HG02571 (cell line): ENCODE measurements around the gene EHBP1.

Experiments used
- ATAC-seq: cut with Tn5 transposase; IDR thresholded peaks from one replicate; pipeline ENCODE4 v1.9.1; 2021; ENCODE audit warnings: mild to moderate bottlenecking, moderate library complexity; ENCODE audit not compliant: unreplicated experiment

Gene EHBP1

DNA sequence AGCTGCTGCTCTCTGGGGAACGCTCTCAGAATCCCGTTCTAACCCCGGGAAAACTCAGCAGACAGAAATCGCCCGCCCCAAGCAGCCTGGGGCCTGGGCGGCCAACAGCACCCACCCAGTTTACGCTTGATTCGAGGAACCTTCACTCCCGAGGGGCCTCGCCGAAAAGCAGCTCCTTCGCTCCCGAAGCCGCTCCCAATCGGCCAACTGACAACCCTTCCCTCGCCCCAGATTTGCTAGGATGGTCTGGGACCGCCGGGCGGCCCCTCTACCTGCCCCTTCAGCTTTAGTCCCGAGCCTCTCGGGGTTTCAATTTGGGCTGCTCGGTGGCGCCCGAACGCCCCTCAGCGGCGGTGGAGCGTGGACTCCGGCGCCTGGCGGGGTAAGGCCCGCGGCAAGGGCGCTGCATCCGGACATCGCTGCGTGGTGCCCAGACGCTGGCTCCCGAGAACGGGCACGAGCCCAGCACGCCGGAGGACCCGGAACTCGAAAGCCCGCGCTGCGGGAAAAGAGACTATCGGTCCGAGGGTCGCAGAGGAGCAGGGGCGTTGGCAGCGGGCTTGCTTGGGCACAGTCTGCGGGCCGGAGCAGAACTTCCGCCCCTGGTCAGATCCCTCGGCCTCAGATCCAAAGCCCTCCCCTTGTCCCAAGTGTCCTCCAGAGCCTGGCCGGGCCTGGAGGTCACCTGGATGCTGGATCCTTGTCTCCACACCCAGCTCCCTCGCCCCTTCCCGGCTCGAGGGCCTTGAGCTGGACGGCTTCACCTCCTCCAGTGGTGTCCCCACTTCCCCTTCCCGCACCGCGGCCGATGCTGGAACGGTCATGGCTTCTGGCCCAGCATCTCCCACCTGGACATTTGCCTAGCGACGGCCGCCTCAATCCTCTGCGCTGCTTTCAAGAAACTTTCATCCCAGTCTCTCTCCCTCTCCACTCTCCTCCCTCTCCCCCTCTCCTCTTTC is 342.1 kb downstream of the EHBP1 start:
- ATAC-seq = no peak

GRCh38 chr2:63048367-63049171 is 343.1 kb downstream of the EHBP1 start:
- ATAC-seq = no peak

- no peak for ATAC-seq
Observed at GRCh38 chr2:63049211-63049969, 343.9 kb downstream of the EHBP1 start.

DNA sequence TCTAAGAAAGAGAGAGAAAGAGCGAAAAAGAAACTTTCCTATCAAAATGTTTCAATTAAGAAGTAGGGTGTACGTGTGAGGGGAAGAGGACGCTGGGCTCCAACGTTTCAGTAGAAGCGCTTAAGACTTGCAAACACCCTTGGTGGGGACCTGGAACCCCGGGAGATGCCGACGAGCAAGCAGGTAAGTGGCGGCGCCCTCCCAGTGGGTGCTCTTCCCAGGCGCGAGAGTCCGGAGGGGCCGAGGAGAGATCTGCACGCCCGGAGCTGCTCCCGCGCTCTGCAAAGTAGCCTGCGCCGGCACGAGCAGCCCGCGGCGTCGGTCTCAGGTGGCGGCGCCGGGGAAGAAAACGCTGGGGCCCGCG is 344.4 kb downstream of the EHBP1 start:
- ATAC-seq = peak; percentile 25

DNA sequence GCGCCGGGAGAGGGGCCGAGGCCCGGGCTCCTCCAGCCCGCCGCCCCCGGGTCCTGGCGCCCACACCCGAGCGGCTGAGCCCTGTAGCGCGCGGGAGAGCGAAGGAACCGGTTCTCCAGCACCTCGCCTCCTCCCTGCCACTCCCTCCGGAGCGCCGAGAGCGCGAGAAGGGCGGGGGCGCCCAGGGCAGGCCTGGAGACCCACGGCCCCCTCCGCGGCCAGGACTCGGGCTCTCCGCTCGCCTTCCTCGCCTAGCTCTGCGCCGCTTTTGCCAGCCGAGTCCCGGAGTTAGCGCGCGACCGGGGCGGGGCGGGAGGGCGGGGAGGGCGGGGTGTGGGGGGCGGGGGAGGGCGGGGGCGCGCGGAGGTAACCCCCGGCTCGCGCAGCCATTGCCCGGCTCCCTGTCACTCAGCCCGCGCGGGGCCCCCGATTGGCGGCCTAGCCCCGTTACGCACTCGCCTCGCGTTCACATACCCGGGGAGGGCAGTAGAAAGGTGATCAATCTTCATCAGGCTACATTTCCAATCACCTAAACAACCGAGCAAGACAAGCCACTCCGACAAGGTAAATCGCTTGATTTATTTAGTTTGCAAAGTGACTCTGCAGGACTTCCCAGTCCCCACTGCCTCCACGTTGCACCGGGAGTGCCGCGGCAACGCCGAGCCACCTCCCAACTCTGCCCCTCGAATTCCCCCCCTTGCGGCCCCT is 345.0 kb downstream of the EHBP1 start, which contains the start of gene OTX1:
Gene OTX1 (plus strand): TSS at position 497 of the 708 bp plus-strand sequence. CDS start 2,161 bp downstream, outside the sequence.
- peak; percentile 84 for ATAC-seq

- ATAC-seq = no peak
Observed at GRCh38 chr2:63051042-63051794, 345.7 kb downstream of the EHBP1 start.

DNA sequence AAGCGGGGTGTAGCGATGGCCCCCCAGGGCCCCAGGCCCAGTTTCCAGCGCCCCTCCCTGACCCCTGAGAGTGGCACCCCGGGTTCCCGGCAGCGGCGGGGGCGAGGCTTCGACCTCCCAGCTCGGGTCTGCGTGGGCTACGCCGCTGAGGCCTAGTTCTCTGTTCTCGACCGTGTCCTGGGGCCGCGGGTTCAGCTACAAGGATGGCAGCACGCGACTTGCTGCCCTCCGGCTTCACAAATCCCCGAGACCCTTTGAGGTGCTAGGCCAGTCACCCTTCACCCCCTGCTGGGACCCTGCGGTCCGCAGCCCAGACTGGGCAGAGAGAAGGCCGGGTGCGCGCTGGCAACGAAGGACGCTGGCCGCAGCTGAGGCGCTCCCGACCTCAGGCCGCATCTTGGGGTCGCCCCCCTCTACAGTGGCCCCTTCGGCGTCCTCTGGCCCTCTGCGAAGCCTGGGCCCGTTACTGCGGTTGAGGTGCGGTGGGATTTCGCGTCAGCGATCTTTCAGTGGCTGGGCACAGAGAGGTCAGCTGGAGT is 346.4 kb downstream of the EHBP1 start:
- ATAC-seq = no peak

DNA sequence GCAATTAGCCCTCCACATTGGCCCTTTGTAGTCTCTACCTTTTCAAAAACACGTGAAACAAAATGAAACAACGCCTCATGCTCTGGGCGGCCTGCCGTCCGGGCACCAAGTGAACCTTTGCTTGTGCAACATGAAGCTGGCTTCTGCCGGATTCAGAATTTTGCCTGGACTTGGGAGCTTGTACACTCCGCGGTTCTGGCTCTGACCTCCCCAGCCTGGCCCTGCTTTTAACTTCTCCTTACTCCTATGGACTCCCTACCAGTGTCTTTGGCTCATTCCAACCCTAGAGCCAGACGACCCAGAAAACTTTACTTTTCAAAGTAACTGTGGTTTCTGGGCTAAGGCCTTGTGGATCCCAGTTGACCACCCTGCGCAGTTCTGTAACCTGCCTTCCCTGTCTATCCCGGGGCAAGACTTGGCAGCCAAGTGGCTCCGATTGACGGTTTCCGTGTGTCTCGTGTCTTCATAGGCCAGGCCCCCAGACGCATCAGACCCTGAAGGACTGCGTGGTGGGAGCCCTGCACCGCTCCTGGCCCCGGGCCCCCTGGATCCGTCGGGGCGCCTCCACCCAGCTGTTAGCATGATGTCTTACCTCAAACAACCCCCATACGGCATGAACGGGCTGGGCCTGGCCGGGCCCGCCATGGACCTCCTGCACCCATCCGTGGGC is 347.0 kb downstream of the EHBP1 start:
- ATAC-seq = no peak

DNA sequence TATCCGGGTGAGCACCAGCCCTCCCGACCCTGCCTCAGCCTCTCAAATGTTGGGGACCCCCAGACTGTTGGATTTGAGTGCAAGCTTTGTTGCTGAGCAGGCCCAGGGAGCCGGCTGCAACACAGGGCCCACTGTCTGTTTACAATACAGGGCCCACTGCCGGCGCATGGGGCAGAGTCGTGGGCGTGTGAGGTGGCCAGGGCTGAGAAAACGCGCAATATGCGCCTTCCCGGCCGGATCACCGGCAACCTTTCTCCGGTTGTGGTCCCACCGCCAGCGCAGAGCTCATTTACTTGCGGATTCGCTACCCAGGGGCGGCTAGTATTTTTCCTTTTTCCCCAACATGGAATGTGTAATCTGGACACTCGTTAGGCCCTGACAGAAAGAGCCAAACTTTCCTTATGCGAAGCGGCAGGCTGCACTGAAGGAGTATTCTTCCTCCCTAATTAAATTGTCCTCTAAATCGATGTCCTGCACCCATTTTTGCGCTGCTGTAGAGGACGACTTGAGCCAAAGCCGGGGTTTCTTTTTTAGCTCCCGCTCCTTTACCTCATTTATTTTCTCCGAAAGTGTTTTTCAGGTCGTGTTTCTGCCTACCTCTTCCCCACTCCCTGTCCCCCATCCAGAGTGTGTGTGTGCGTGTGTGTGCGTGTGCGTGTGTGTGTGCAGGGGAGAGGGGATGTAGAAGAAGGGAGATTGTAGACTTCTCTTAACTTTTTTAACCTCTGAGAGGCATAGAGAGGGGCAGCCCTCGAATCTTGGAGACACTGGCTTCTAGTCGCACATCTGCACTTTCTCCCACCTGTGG is 347.8 kb downstream of the EHBP1 start:
- ATAC-seq = no peak

DNA sequence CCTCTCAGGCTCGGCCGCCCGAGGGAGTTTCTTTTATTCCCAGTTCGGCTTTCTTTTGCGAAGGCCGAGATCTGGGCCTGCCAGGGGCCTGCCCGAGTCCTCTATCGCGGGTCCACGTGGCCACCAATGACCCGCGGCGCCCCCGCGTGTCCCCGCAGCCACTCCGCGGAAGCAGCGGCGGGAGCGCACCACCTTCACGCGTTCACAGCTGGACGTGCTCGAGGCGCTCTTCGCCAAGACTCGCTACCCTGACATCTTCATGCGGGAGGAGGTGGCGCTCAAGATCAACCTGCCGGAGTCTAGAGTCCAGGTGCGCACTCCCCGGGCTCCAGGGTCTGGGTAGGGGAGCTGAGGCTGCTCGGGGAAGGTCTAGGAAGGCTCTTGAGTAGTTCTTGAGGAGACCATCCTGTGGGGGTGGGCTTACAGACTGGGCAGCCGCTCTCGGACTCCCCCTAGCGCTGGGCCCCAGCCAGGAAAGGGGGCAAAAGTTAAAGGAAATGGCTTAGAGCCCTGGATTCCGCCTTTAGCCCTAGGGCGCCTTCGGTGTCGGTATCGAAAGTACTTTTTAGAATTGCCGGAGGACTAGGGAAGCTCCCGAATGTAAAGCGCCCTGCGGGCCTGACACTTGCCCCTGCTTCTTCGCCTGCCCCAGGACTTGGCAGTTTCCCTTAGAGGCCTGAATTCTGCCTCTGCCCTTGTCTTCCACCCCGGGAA is 348.5 kb downstream of the EHBP1 start:
- ATAC-seq = no peak

- no peak for ATAC-seq
Observed at GRCh38 chr2:63054841-63055225, 349.3 kb downstream of the EHBP1 start.

GRCh38 chr2:63055226-63056106 is 350.0 kb downstream of the EHBP1 start:
- ATAC-seq = no peak

GRCh38 chr2:63056107-63057050 is 350.9 kb downstream of the EHBP1 start:
- ATAC-seq = no peak

- no peak for ATAC-seq
Observed at GRCh38 chr2:63057249-63058143, 352.0 kb downstream of the EHBP1 start.
